HEK293 (cell line): ENCODE data around the gene SPIRE2.

Experiments
- CTCF ChIA-PET: fragments of 350-600 bp; formaldehyde crosslinking; extraction: SDS; loops from one replicate; lab custom pipeline; 2021; ENCODE audit warnings: antibody characterized with exemption; lab: Yijun Ruan, JAX
- POLR2A ChIA-PET: fragments of 300-600 bp; formaldehyde crosslinking; extraction: SDS; loops from one replicate; lab custom pipeline; 2020; ENCODE audit warnings: antibody characterized with exemption, inconsistent platforms; lab: Yijun Ruan, JAX
- H3K27ac ChIP-seq: fragments of 200-500 bp; sonication (Bioruptor generic); 2 replicates; pipeline ENCODE4 v1.5.1; 2014; ENCODE audit warnings: low read depth, low read length, control low read depth, inconsistent platforms; ENCODE audit errors: extremely low read depth
- H3K36me3 ChIP-seq, 2 experiments: fragments of 200-500 bp in 1 of 2; sonication (Bioruptor generic) in 1 of 2; 1 replicate in 1 of 2; 2 replicates in 1 of 2; pipeline ENCODE4 v1.5.1; 2014 to 2017; ENCODE audit warnings: inconsistent platforms in 2 of 2, low read length in 2 of 2; ENCODE audit not compliant: control insufficient read depth in 2 of 2, insufficient read depth in 1 of 2
- H3K4me1 ChIP-seq: fragments of 200-500 bp; sonication (Bioruptor generic); 2 replicates; pipeline ENCODE4 v1.5.1; 2014; ENCODE audit warnings: mild to moderate bottlenecking, low read length, inconsistent platforms; ENCODE audit not compliant: control insufficient read depth, insufficient read depth
- H3K4me3 ChIP-seq: 2 replicates; pipeline ENCODE4 v1.5.1; 2011; ENCODE audit warnings: low read depth, mild to moderate bottlenecking, control low read depth, low read length, moderate library complexity
- H3K9me3 ChIP-seq: fragments of 200-500 bp; sonication (Bioruptor generic); 2 replicates; pipeline ENCODE4 v1.5.1; 2014; ENCODE audit warnings: low read depth, low read length, inconsistent platforms; ENCODE audit not compliant: control insufficient read depth, insufficient read depth
- EGR2 ChIP-seq: fragments of 450-650 bp; formaldehyde crosslinking; IDR thresholded peaks from 2 replicates; pipeline ENCODE4 v1.5.1; 2016; ENCODE audit warnings: low read depth, missing biosample characterization, missing genetic modification characterization
- KLF1 ChIP-seq: fragments of 450-650 bp; formaldehyde crosslinking; IDR thresholded peaks from 2 replicates; pipeline ENCODE4 v1.5.1; 2016; ENCODE audit warnings: missing biosample characterization, missing genetic modification characterization
- MZF1 ChIP-seq: fragments of 450-650 bp; formaldehyde crosslinking; IDR thresholded peaks from 2 replicates; pipeline ENCODE4 v1.5.1; 2017; ENCODE audit warnings: missing biosample characterization, missing genetic modification characterization, borderline replicate concordance
- SETDB1 ChIP-seq: IDR thresholded peaks from one replicate; pipeline ENCODE4 v1.6.1; 2017; ENCODE audit warnings: mild to moderate bottlenecking, low read length, moderate library complexity, mixed read lengths; ENCODE audit not compliant: insufficient read length
- ZFP37 ChIP-seq: fragments of 450-650 bp; formaldehyde crosslinking; IDR thresholded peaks from 2 replicates; pipeline ENCODE4 v1.5.1; 2016; ENCODE audit warnings: missing biosample characterization, missing genetic modification characterization
- ZNF146 ChIP-seq: fragments of 450-650 bp; formaldehyde crosslinking; IDR thresholded peaks from 2 replicates; pipeline ENCODE4 v1.5.1; 2016; ENCODE audit warnings: missing biosample characterization, missing genetic modification characterization
- ZNF248 ChIP-seq: fragments of 450-650 bp; formaldehyde crosslinking; IDR thresholded peaks from 2 replicates; pipeline ENCODE4 v1.5.1; 2017; ENCODE audit warnings: missing biosample characterization, missing genetic modification characterization
- ZNF266 ChIP-seq: fragments of 450-650 bp; formaldehyde crosslinking; IDR thresholded peaks from 2 replicates; pipeline ENCODE4 v1.5.1; 2016; ENCODE audit warnings: missing biosample characterization, missing genetic modification characterization, low read depth
- ZNF416 ChIP-seq: fragments of 450-650 bp; formaldehyde crosslinking; IDR thresholded peaks from 2 replicates; pipeline ENCODE4 v1.5.1; 2016; ENCODE audit warnings: missing biosample characterization, missing genetic modification characterization
- ZNF548 ChIP-seq: fragments of 450-650 bp; formaldehyde crosslinking; IDR thresholded peaks from 2 replicates; pipeline ENCODE4 v1.5.1; 2016; ENCODE audit warnings: missing biosample characterization, missing genetic modification characterization
- ZNF610 ChIP-seq: fragments of 450-650 bp; formaldehyde crosslinking; IDR thresholded peaks from 2 replicates; pipeline ENCODE4 v1.5.1; 2016; ENCODE audit warnings: missing biosample characterization, missing genetic modification characterization, borderline replicate concordance
- ZNF658 ChIP-seq: fragments of 450-650 bp; formaldehyde crosslinking; IDR thresholded peaks from 2 replicates; pipeline ENCODE4; 2016; ENCODE audit warnings: missing biosample characterization, missing genetic modification characterization
- ZSCAN18 ChIP-seq: fragments of 450-650 bp; formaldehyde crosslinking; IDR thresholded peaks from 2 replicates; pipeline ENCODE4 v1.5.1; 2016; ENCODE audit warnings: missing biosample characterization, missing genetic modification characterization
- TF ChIP-seq, protein P1 (sequence below): fragments of 450-650 bp; formaldehyde crosslinking; IDR thresholded peaks from 2 replicates; pipeline ENCODE4 v1.5.1; 2016; ENCODE audit warnings: missing biosample characterization, missing genetic modification characterization
- TF ChIP-seq, protein P2 (sequence below): fragments of 450-650 bp; formaldehyde crosslinking; IDR thresholded peaks from 2 replicates; pipeline ENCODE4 v1.5.1; 2017; ENCODE audit warnings: missing biosample characterization, missing genetic modification characterization
- TF ChIP-seq, protein P3 (sequence below): fragments of 450-650 bp; formaldehyde crosslinking; IDR thresholded peaks from 2 replicates; pipeline ENCODE4 v1.5.1; 2016; ENCODE audit warnings: missing biosample characterization, missing genetic modification characterization, low read depth

Gene SPIRE2

DNA sequence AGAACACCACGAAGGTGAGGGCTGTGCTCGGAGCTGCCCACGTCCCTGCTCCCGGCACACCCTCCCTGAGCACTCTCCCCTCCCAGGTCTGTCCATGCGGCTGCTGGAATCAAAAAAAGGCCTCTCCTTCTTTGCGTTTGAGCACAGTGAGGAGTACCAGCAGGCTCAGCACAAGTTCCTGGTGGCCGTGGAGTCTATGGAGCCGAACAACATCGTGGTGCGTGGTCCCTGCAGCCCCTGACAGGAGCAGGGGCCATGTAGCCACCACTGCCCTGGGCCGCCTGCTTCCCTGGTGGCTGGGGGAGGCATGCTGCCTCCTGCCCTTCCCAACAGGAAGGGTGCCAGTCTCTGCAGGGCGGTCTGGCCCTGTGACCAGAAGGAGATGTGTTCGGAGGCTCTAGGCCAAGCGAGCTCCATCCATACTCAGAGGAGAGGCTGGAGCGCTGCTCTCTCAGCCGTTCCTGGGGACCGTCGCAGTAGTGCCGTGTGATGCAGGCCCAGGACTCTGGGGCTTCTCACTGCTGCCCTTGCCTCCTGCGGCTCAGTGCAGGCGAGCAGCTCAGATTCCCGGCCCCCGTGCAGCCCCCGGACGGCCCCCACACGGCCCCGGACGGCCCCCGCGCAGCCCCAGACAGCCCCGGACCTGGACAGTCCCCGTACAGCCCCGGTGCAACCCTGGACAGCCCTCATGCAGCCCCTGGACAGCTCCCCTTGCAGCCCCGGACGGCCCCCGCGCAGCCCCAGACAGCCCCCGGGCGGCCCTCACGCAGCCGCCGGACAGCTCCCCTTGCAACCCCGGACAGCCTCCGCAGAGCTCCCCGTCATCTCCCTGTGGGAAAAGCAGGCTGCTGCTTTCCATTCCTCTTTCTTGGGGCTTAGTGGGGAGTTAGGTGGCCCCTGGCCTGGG is 65.6 kb downstream of the SPIRE2 start (continued):
- TF ChIP-seq ZNF248 (tag by site-specific recombination) (no peak), ZNF266 (tag by site-specific recombination) (no peak)

- no peak overlapping the region for H3K4me3 ChIP-seq
- H3K27ac ChIP-seq, result no peak overlapping the region
- 0 out of 2 replicates have a peak, but pooled peaks have one; percentile 22 for TF ChIP-seq ZNF146
- no peak for TF ChIP-seq ZNF658 (tag by site-specific recombination)
- ChIA-PET CTCF (interaction anchor here (1.6 kb wide), 1 partner anchor 14 kb away, joined by 9 read pairs; no protein-coding TSS in a partner anchor), POLR2A (no interaction called here)
- no peaks in the 10 kb centered on the region for H3K4me1 ChIP-seq
- H3K9me3 ChIP-seq, result no peaks in the 10 kb centered on the region
- peaks cover 4 to 92% of the 10 kb centered on the region in 2 experiments; a peak in 2 of 3 replicates for H3K36me3 ChIP-seq
Observed at GRCh38 chr16:89895482-89896250, 67.4 kb downstream of the SPIRE2 start.

DNA sequence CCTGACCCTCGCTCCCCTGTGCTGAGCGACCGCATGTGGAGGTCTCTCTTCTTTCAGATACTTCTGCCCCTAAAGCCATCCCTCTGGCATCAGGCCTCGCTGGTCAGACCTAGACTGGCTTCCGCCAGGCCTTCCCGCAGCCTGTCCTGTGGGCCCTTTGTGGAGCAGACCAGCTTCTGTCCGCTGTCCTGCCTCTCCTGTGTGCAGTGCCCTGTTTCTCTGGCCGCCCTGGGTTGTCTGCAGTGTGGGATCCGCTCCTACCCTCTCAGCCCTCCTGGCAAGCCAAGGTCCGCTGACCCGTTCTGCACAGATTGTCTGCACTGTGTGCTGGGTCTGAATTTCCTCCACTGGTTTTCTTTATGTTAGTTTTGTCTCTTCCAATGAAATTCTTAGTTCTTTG is 68.9 kb downstream of the SPIRE2 start:
- POLR2A ChIA-PET, result interaction anchor here (0.5 kb wide), 1 partner anchor 107 kb away, joined by 3 read pairs; no protein-coding TSS in a partner anchor
- CTCF ChIA-PET, result interaction anchor here (0.8 to 1.0 kb wide), 2 partner anchors 9 to 13 kb away, joined by 3 to 4 read pairs; no protein-coding TSS in a partner anchor
- H3K36me3 ChIP-seq, result peaks cover 4 to 82% of the 10 kb centered on the region in 2 experiments; a peak in 2 of 3 replicates

GRCh38 chr16:89898201-89898967 is 70.1 kb downstream of the SPIRE2 start:
- Histone ChIP-seq H3K27ac (no peak overlapping the region), H3K9me3 (no peaks in the 10 kb centered on the region), H3K4me3 (no peak overlapping the region), H3K36me3 (peaks cover 4 to 78% of the 10 kb centered on the region in 2 experiments; a peak in 2 of 3 replicates), H3K4me1 (no peaks in the 10 kb centered on the region)
- ChIA-PET CTCF (interaction anchor here (0.6 to 3.4 kb wide), 4 partner anchors 12 to 38 kb away, joined by 3 to 13 read pairs (median 4); no protein-coding TSS in a partner anchor), POLR2A (no interaction called here)
- TF ChIP-seq ZFP37 (no peak), EGR2 (tag by site-specific recombination) (peak; percentile 82), ZNF610 (tag by site-specific recombination) (no peak), ZNF416 (tag by site-specific recombination) (no peak), MZF1 (no peak), KLF1 (tag by site-specific recombination) (peak; percentile 78), ZNF548 (tag by site-specific recombination) (no peak), SETDB1 (no peak)
- TF ChIP-seq, protein P1, sequence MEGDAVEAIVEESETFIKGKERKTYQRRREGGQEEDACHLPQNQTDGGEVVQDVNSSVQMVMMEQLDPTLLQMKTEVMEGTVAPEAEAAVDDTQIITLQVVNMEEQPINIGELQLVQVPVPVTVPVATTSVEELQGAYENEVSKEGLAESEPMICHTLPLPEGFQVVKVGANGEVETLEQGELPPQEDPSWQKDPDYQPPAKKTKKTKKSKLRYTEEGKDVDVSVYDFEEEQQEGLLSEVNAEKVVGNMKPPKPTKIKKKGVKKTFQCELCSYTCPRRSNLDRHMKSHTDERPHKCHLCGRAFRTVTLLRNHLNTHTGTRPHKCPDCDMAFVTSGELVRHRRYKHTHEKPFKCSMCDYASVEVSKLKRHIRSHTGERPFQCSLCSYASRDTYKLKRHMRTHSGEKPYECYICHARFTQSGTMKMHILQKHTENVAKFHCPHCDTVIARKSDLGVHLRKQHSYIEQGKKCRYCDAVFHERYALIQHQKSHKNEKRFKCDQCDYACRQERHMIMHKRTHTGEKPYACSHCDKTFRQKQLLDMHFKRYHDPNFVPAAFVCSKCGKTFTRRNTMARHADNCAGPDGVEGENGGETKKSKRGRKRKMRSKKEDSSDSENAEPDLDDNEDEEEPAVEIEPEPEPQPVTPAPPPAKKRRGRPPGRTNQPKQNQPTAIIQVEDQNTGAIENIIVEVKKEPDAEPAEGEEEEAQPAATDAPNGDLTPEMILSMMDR, result no peak
- TF ChIP-seq, protein P2, sequence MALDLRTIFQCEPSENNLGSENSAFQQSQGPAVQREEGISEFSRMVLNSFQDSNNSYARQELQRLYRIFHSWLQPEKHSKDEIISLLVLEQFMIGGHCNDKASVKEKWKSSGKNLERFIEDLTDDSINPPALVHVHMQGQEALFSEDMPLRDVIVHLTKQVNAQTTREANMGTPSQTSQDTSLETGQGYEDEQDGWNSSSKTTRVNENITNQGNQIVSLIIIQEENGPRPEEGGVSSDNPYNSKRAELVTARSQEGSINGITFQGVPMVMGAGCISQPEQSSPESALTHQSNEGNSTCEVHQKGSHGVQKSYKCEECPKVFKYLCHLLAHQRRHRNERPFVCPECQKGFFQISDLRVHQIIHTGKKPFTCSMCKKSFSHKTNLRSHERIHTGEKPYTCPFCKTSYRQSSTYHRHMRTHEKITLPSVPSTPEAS (tag by site-specific recombination), result no peak
- TF ChIP-seq, protein P3, sequence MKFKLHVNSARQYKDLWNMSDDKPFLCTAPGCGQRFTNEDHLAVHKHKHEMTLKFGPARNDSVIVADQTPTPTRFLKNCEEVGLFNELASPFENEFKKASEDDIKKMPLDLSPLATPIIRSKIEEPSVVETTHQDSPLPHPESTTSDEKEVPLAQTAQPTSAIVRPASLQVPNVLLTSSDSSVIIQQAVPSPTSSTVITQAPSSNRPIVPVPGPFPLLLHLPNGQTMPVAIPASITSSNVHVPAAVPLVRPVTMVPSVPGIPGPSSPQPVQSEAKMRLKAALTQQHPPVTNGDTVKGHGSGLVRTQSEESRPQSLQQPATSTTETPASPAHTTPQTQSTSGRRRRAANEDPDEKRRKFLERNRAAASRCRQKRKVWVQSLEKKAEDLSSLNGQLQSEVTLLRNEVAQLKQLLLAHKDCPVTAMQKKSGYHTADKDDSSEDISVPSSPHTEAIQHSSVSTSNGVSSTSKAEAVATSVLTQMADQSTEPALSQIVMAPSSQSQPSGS, result no peak

More for the DNA sequence above, 68.9 kb downstream of the SPIRE2 start:
- TF ChIP-seq ZSCAN18, result no peak
- TF ChIP-seq, all 188 proteins: peak for 0
- H3K4me3 ChIP-seq, result no peak overlapping the region
- H3K9me3 ChIP-seq, result no peaks in the 10 kb centered on the region
- H3K27ac ChIP-seq, result no peak overlapping the region
- no peaks in the 10 kb centered on the region for H3K4me1 ChIP-seq
